BE2C (cell line): ENCODE measurements around the gene RARB.

Experiments
- DNase-seq: peaks from one replicate; pipeline ENCODE4 v3.0.0-alpha.2; 2020
- H3K27me3 ChIP-seq: fragments of 250-450 bp; sonication (Bioruptor Pico); 2 replicates; pipeline ENCODE4 v1.5.1; 2020; ENCODE audit warnings: mild to moderate bottlenecking
- H3K36me3 ChIP-seq: fragments of 250-450 bp; sonication (Bioruptor Pico); 2 replicates; pipeline ENCODE4 v1.5.1; 2020; ENCODE audit warnings: mild to moderate bottlenecking
- H3K4me1 ChIP-seq: fragments of 250-450 bp; sonication (Bioruptor Pico); 2 replicates; pipeline ENCODE4 v1.5.1; 2020
- H3K4me3 ChIP-seq: 2 replicates; pipeline ENCODE4 v1.5.1; 2011; ENCODE audit warnings: low read depth, low read length
- H3K9me3 ChIP-seq: fragments of 250-450 bp; sonication (Bioruptor Pico); 2 replicates; pipeline ENCODE4 v1.5.1; 2020
- TF ChIP-seq, protein P1 (sequence below): IDR thresholded peaks from 2 replicates; pipeline ENCODE4 v1.5.1; 2012; ENCODE audit warnings: mild to moderate bottlenecking, low read depth, low read length

Gene RARB

DNA sequence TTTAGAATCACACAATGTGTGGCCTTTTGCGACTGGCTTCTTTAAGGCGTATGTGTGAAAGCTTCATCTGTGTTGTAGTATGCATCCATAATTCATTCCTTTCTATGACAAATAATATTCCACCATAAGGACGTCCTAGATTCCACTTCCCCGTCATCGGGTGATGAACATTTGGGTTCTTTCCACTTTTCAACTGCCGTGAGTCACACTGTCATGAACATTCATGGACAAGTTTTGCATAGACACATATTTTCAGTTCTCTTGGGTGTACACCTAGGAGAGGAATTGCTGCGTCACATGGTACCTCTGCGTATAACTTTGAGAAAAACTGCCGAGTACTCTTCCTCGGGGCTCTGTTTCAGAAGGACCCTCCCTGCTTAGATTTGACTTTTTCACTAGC, 139.3 kb downstream of the RARB start:
- Histone ChIP-seq H3K36me3 (no peaks in the 10 kb centered on the region), H3K4me3 (no peak overlapping the region), H3K27me3 (no peaks in the 10 kb centered on the region), H3K9me3 (no peaks in the 10 kb centered on the region), H3K4me1 (no peaks in the 10 kb centered on the region)
- DNase-seq, result no peak
- TF ChIP-seq, protein P1, sequence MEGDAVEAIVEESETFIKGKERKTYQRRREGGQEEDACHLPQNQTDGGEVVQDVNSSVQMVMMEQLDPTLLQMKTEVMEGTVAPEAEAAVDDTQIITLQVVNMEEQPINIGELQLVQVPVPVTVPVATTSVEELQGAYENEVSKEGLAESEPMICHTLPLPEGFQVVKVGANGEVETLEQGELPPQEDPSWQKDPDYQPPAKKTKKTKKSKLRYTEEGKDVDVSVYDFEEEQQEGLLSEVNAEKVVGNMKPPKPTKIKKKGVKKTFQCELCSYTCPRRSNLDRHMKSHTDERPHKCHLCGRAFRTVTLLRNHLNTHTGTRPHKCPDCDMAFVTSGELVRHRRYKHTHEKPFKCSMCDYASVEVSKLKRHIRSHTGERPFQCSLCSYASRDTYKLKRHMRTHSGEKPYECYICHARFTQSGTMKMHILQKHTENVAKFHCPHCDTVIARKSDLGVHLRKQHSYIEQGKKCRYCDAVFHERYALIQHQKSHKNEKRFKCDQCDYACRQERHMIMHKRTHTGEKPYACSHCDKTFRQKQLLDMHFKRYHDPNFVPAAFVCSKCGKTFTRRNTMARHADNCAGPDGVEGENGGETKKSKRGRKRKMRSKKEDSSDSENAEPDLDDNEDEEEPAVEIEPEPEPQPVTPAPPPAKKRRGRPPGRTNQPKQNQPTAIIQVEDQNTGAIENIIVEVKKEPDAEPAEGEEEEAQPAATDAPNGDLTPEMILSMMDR, result no peak

GRCh38 chr3:25567806-25568524, 139.9 kb downstream of the RARB start:
- TF ChIP-seq, protein P1, result no peak

DNA sequence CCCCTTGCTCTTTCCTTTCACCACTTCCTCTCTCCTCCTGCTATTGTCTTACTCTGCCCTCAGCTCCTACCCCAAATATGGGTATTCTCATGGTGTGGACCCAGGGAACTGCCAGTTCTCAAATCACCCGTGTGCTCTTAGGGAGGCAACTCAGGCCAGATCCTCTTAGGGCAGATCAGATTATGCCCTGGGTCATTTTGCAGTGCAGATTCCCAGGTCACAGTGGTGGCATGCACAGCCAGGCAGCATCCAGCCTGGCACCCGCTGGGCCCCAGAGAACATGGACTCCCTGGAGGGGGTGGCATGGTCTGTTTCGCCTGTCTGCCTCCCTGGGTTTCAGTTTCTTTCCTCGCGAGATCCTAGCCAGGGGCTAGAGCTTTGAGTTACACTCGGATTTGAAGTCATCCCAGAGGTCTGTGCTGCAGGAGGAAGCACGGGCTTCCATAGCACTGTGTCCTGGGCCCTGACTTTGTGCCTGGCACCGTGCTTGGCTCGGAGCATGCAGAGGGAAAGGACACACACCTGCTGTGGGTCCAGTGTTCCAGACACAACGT, 140.5 kb downstream of the RARB start:
- TF ChIP-seq, protein P1, result no peak
- Histone ChIP-seq H3K4me1 (no peaks in the 10 kb centered on the region), H3K4me3 (no peak overlapping the region), H3K9me3 (no peaks in the 10 kb centered on the region), H3K27me3 (no peaks in the 10 kb centered on the region), H3K36me3 (no peaks in the 10 kb centered on the region)
- DNase-seq, result no peak

More at GRCh38 chr3:25567806-25568524, 139.9 kb downstream of the RARB start:
- Histone ChIP-seq H3K9me3 (no peaks in the 10 kb centered on the region), H3K36me3 (no peaks in the 10 kb centered on the region), H3K4me3 (no peak overlapping the region), H3K4me1 (no peaks in the 10 kb centered on the region), H3K27me3 (no peaks in the 10 kb centered on the region)
- DNase-seq, result no peak

DNA sequence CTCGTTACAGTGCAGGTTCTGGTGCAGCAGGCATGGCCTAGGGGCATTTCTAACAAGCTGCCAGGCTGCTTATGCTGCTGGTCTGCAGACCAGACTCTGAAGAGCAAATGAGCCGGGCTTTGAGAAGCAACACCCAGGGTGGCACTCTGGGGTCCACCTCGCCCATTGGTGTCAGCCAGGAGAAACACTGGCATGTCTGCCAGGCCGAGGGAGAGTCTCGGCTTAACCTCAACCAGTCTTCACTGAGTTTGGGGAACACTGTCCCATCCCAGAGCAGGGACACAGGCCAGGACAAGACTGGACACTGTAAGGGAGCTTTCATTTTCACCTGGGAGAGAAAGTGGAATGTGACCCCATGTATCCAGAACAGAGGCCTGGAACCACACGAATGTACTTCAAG, 143.2 kb downstream of the RARB start:
- Histone ChIP-seq H3K36me3 (no peaks in the 10 kb centered on the region), H3K4me3 (no peak overlapping the region), H3K4me1 (no peaks in the 10 kb centered on the region), H3K9me3 (no peaks in the 10 kb centered on the region), H3K27me3 (no peaks in the 10 kb centered on the region)
- DNase-seq, result no peak
- TF ChIP-seq, protein P1, result no peak

DNA sequence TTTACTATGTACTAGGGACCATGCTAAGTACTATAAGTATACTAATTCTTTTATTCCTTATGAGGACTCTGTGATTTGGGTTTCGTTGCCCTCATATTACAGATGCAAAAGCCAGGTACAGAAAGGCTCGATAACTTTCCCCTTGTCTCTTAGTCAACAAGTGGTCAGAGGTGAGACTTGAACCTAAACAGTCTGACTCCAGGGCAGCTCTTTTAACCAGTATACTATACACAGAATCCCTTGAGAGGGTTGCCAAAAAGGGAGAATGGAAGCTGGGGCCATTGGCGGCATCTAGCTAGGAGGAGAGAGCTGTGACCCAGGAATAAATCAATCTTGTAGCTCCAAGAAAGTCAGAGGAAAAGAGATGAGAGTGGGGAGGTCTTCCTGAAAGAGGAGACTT, 144.3 kb downstream of the RARB start:
- no peaks in the 10 kb centered on the region for H3K4me1 ChIP-seq
- H3K36me3 ChIP-seq, result no peaks in the 10 kb centered on the region
- no peak overlapping the region for H3K4me3 ChIP-seq
- no peaks in the 10 kb centered on the region for H3K27me3 ChIP-seq
- TF ChIP-seq, protein P1, result no peak
- DNase-seq, result no peak
- no peaks in the 10 kb centered on the region for H3K9me3 ChIP-seq

GRCh38 chr3:25572919-25573385, 144.9 kb downstream of the RARB start:
- Histone ChIP-seq H3K4me1 (no peaks in the 10 kb centered on the region), H3K36me3 (no peaks in the 10 kb centered on the region), H3K9me3 (no peaks in the 10 kb centered on the region), H3K4me3 (no peak overlapping the region), H3K27me3 (no peaks in the 10 kb centered on the region)
- TF ChIP-seq, protein P1, result no peak
- no peak for DNase-seq
